ENCODE measurements around the gene CHMP4B.
"Not testable (repeated sequence)": the region's sequence is repeated elsewhere in the genome, so short reads cannot be mapped to it uniquely, and the experiment has no call there.

Gene CHMP4B

DNA sequence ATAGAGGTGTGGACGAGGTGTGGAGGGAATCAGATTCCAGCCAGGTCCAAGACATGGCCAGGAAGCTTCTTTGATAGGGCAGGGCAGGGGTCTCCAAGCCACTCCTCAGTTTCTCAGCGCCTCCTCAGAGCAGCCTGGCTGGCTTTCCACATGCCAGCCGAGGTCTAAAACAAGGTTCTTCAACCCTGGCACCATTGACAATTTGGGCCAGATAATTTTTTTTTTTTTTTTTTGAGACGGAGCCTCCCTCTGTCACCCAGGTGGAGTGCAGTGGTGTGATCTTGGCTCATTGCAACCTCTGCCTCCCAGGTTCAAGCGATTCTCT, 21.3 kb upstream of the CHMP4B start:
- DNase-seq (ENCODE audit: low spot score), result no peak

GRCh38 chr20:33790566-33790965, 20.6 kb upstream of the CHMP4B start:
- no peak for DNase-seq (ENCODE audit: low spot score)

DNA sequence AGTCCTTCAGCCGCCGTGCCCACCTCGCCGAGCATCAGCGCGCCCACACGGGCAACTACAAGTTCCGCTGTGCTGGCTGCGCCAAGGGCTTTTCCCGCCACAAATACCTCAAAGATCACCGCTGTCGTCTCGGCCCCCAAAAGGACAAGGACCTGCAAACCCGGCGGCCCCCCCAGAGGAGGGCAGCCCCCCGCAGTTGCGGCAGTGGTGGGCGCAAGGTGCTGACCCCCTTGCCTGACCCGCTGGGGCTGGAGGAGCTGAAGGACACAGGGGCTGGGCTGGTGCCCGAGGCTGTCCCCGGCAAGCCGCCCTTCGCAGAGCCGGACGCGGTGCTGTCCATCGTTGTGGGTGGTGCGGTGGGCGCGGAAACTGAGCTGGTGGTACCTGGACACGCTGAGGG, 20.1 kb upstream of the CHMP4B start:
- DNase-seq (ENCODE audit: low spot score), result no peak

DNA sequence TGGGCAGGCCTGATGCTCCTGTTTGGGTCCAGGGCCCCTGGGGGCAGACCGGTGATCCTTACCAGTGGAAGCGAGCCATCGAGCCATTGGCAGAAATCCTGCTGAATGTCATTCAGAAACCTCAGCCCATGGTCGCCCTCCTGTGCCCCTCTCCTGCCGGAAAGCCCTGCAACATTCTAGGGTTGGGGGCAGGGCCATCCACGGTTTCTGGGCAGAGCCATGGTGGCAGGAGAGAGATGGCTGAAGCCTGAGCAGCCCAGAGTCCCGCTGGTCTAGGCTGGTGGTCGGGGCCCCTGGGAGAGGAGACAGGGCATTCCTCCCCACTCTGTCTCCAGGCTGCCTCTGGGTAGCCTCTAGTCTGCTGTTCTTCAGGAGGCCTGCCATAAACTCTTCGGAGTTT, 19.6 kb upstream of the CHMP4B start:
- DNase-seq (ENCODE audit: low spot score), result no peak

GRCh38 chr20:33791959-33792597, 19.1 kb upstream of the CHMP4B start:
- no peak for DNase-seq (ENCODE audit: low spot score)

DNA sequence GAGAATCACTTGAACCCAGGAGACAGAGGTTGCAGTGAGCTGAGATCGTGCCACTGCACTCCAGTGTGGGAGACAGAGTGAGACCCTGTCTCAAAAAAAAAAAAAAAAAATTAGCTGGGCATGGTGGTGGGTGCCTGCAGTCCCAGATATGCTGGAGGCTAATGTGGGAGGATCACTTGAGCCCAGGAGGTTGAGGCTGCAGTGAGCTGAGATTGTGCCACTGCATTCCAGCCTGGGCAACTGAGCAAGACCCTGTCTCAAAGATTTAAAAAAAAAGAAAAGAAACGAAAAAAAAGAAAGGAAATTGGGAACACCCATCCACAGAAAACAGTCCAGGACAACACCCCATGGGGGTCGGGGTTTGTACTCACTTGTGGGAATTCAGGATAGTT, 18.6 kb upstream of the CHMP4B start:
- DNase-seq (ENCODE audit: low spot score), result not testable (repeated sequence)

DNA sequence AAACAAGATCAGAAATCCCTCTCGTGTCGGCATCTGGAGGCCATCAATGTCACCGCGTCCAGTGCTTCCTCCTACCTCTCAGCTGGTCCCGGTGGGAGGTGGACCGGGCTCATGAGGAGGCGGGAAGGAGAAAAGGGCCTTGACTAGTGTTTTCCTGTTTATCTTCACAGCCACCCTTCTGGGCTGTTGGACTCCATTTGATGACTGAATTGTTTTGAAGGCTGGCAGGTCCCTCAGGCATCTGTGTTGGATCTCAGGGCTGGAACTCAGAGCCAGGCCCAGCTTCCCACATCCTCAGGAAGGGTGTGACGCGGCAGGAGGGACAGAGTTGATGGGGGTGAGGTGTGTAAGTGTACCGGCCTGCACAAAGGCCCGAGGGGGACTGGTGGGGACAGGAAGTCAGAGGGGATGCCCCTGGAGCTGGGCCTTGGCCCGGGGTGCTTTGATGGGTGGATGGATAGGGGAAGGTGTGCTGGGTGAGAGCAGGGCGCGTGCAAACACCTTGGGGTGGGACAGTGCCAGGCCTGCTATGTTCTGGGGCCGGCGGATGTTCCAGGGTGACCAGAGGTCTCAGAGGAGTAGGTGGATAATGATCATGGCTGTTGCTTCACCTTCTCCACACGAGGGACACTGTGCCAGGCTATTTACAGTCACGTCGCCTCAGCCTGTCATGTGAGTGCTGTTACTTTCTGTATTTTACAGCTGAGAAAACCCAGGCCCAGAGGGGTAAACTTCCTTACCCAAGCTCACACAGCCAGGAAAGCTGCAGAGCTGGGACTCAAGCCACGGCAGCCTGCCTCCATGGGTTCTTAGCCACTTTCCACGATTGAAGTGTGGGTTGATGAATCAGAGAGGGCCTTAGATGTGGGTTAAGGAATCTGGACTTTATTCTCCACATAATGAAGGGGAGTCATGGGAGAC, 17.9 kb upstream of the CHMP4B start:
- DNase-seq (ENCODE audit: low spot score), result peak; percentile 93

- no peak for DNase-seq (ENCODE audit: low spot score)
Measured at GRCh38 chr20:33796263-33796906, 14.8 kb upstream of the CHMP4B start.

GRCh38 chr20:33796907-33797544, 14.1 kb upstream of the CHMP4B start:
- no peak for DNase-seq (ENCODE audit: low spot score)

DNA sequence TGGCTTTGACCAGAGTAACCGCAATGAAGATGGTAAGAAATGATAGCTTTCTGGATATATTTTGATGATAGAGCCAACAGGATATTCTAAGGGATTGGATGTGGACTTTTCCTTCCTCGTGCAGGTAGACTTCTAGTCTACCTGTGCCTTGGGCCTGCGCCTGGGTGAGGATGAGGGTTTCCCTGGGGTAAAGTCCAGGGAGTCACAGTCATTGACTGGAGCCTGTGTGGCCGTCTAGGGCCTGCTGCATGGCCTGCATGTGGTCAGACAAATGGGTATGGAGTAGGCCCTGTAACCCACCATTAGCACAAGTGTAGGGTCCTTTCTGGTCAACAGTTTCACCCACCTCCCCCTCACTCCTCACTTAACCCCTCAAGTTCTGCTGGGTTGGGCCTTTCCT, 12.7 kb upstream of the CHMP4B start:
- DNase-seq (ENCODE audit: low spot score), result no peak

GRCh38 chr20:33803921-33804337, 7.2 kb upstream of the CHMP4B start:
- DNase-seq (ENCODE audit: low spot score), result peak; percentile 40

DNA sequence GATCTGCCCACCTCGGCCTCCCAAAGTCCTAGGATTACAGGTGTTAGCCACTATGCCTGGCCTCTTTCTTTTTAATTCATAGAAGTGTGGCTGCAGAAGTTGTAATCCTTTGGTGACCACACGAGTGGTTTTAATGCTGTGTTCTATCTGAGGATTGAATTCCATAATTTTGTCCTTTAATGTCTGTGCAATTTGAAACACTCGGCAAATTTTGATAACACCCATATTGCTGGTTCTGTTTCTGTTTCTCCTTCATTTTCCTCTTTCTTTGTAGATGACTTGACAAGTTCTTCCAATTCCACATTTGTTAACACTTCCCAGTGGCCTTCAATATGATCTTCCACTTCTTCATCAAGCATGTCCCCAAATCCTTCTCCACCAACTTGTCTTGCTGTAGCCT, 2.8 kb upstream of the CHMP4B start:
- no peak for DNase-seq (ENCODE audit: low spot score)

- DNase-seq (ENCODE audit: low spot score), result no peak
Measured at GRCh38 chr20:33810259-33810658, 889 bp upstream of the CHMP4B start.

DNA sequence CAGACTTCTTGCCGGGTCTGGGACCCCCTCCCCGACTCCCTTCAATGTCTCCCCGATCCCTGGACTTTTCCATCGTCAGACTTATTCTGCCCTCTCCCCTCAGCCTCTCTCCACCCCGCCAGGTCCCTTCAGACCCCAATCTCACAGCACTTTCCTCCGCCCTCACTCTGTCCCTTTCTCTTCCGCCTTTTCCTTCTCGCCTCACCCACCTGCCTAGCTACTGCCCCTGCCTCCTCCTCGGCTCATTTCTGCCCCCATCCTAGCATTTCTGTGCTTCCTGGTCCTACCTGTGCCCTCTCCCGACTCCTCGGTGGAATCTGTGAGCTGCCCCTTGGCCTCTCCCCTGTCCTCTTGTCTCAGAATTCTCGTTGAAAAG, 616 bp downstream of the CHMP4B start:
- no peak for DNase-seq (ENCODE audit: low spot score)

GRCh38 chr20:33812152-33812849, 1.2 kb downstream of the CHMP4B start:
- DNase-seq (ENCODE audit: low spot score), result peak; percentile 83

- DNase-seq (ENCODE audit: low spot score), result peak; percentile 68
Measured at GRCh38 chr20:33812908-33813462, 1.8 kb downstream of the CHMP4B start.

GRCh38 chr20:33814238-33814712, 3.1 kb downstream of the CHMP4B start:
- no peak for DNase-seq (ENCODE audit: low spot score)

DNA sequence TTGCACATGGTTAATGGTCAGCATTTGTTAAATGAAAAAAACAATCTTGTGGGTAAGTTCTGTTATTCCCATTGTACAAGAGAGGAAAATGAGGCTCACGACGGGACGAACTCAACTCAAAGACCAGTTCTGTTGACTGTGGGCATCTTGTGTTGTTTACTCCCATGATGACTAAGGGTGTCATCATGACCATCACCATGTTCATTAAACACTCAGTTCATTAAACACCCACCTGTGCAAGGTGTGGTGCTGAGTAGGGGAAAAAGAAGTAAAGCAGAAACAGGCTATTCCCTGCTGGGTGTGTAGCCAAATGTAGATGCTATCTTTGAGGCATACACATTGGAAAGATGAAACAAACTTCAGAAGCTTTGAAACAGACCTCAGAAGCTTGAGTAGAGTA, 4.5 kb downstream of the CHMP4B start:
- DNase-seq (ENCODE audit: low spot score), result peak; percentile 39

- DNase-seq (ENCODE audit: low spot score), result no peak
Measured at GRCh38 chr20:33816191-33816590, 5.0 kb downstream of the CHMP4B start.

DNA sequence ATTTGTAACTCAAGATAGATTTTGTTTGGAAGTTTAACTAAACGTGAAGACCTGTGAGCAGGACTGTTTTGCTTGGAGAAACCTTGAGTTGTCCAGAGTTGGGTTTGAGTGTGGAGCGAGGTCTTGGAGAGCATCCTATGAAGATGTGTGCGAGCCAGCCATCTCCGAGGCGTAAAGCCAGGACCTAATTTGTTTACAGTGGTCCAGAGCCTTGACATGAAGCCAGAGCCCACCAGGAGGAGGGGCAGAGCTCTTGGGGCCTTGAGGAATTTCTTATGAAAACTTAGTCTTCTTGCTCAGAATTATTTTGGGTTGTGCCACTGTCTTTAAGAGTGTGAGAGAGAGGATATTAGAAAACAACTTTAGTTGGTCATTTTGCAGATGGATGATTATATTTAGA, 6.3 kb downstream of the CHMP4B start:
- DNase-seq (ENCODE audit: low spot score), result no peak

DNA sequence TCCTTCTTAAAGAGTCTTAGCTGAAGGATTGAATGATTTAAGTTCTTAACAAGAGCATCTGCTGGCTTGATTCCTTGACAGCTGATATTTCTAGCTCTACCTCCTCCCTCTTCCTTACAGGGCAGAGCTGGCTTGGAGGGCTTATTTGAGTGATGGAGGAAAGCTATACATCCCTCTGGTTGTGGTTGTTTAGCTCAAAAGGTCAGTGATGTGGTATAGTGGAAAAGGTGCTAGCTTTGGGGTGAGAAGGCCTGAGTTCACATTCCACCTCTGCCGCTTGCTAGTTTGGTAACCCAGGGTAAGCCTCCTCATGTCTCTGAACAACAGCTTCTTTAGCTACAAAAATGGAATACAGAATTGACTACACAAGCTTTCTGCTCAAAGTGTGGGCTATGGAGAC, 8.3 kb downstream of the CHMP4B start:
- DNase-seq (ENCODE audit: low spot score), result no peak

- DNase-seq (ENCODE audit: low spot score), result no peak
Measured at GRCh38 chr20:33820362-33820761, 9.2 kb downstream of the CHMP4B start.
